HG03575 (cell line): ENCODE results near the gene KAZN.

Experiments
- ATAC-seq: cut with Tn5 transposase; IDR thresholded peaks from one replicate; pipeline ENCODE4 v1.9.1; 2021; ENCODE audit not compliant: unreplicated experiment, insufficient number of reproducible peaks, low FRiP score; ENCODE audit errors: extremely low read depth

The KAZN gene

GRCh38 chr1:14849038-14849437 lies 250.6 kb downstream of the KAZN start:
- ATAC-seq = no peak

GRCh38 chr1:14850563-14850962 lies 252.1 kb downstream of the KAZN start:
- ATAC-seq = no peak

GRCh38 chr1:14851760-14852159 lies 253.3 kb downstream of the KAZN start:
- no peak for ATAC-seq

- ATAC-seq = no peak
Measured at GRCh38 chr1:14852291-14852690, 253.8 kb downstream of the KAZN start.

- ATAC-seq = no peak
Measured at GRCh38 chr1:14853518-14853917, 255.0 kb downstream of the KAZN start.

GRCh38 chr1:14855268-14855667 lies 256.8 kb downstream of the KAZN start:
- ATAC-seq = no peak

GRCh38 chr1:14855801-14856200 lies 257.3 kb downstream of the KAZN start:
- ATAC-seq = no peak

- no peak for ATAC-seq
Measured at GRCh38 chr1:14857436-14858195, 259.1 kb downstream of the KAZN start.

- ATAC-seq = no peak
Measured at GRCh38 chr1:14862114-14862771, 263.8 kb downstream of the KAZN start.

- ATAC-seq = no peak
Measured at GRCh38 chr1:14865106-14865505, 266.6 kb downstream of the KAZN start.

- no peak for ATAC-seq
Measured at GRCh38 chr1:14866911-14867612, 268.6 kb downstream of the KAZN start.

GRCh38 chr1:14869187-14869586 lies 270.7 kb downstream of the KAZN start:
- ATAC-seq = no peak

GRCh38 chr1:14871218-14871970 lies 272.9 kb downstream of the KAZN start:
- ATAC-seq = no peak

- no peak for ATAC-seq
Measured at GRCh38 chr1:14872762-14873161, 274.3 kb downstream of the KAZN start.

GRCh38 chr1:14873677-14874076 lies 275.2 kb downstream of the KAZN start:
- ATAC-seq = no peak

GRCh38 chr1:14875524-14876509 lies 277.3 kb downstream of the KAZN start:
- no peak for ATAC-seq

- ATAC-seq = no peak
Measured at GRCh38 chr1:14876747-14877146, 278.3 kb downstream of the KAZN start.

- ATAC-seq = no peak
Measured at GRCh38 chr1:14877224-14877623, 278.7 kb downstream of the KAZN start.
